DMS53 treated with DMSO at 0.1 percent for 48 hours (cell line): ENCODE measurements around the gene PRDM5.

ENCODE experiments used
- DNase-seq: peaks from one replicate; lab custom pipeline; 2025; ENCODE audit not compliant: unreplicated experiment; lab: John Stamatoyannopoulos, UW

The PRDM5 gene

DNA sequence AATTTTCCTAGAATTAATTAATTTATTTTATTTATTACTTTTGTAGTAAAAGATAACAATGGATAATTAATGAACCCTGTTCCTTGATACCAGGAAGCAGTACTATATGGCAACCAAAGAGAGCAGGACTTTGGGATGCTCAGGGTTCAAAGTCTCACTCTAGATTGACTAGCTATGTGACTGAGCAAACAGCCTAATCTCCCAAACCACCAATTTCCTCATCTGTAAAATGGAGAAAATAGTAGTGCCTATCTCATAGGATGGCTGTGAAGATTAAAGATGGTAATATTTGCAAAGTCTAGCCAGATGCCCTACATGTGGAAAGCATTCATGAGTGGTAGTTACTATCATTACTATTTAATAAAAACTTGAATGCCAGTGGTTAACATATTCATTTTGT lies 97.6 kb downstream of the PRDM5 start:
- no peak for DNase-seq

DNA sequence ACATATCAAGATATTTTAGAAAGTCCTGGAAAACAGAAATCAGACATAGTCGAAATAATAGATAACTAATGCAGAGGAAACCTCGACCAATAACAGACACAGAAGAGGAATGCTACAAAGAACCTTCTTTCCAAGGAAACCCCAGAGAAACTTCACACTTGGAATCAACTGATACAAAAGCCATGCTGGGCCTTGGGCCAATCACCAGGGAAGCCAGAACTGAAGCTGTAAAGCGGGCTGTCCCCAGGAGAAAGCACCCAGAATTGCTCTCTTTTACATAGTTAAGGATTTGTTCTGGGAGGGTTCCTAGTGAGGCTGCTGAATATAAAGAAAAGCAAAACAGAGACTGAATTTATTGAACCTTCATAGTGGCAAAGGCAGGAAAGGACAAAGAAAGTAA lies 100.5 kb downstream of the PRDM5 start:
- no peak for DNase-seq

DNA sequence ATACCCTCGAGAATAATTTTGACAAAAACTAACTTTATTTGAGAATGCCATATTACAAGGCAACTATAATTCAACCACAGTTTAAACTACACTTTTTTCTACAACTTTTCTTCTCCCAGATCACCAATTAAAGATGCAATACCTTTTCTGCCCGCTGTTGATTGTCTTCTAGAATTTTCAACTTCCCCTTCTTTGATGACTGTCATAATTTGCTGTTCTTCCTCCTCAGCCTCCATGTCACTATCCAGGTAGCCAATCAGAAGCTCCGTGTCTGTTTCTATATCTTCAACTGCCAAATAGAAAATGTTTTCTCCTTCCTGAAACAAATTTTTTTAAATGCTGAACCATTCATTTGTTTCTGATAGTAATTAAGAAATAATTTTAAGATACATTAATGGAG lies 101.5 kb downstream of the PRDM5 start:
- no peak for DNase-seq

DNA sequence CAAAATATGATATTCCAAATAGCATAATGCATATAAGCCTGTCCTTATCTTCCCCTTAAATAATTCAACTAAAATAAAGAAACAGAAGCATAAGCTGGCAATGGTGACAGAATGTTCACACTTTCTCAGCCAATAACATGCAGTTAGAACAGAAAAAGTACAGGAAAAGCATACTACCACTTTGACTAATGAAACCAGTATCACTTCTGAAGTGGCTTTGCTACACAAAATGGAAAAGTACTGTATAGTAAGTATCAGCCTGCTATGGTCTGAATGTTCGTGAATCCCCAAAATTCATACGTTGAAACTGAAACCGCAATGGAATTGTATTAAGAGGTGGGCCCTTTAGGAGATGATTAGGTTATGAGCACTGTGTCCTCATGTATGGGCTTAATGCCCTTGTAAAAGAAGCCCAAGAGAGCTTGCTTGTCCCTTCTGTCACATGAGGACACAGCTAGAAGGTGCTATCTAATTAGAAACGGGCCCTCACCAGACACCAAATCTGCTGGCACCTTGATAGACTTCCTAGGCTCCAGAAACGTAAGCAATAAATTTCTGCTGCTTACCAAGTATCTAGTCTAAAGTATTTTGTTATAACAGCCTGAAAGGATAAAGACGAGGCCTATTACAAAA lies 102.6 kb downstream of the PRDM5 start:
- DNase-seq: no peak

DNA sequence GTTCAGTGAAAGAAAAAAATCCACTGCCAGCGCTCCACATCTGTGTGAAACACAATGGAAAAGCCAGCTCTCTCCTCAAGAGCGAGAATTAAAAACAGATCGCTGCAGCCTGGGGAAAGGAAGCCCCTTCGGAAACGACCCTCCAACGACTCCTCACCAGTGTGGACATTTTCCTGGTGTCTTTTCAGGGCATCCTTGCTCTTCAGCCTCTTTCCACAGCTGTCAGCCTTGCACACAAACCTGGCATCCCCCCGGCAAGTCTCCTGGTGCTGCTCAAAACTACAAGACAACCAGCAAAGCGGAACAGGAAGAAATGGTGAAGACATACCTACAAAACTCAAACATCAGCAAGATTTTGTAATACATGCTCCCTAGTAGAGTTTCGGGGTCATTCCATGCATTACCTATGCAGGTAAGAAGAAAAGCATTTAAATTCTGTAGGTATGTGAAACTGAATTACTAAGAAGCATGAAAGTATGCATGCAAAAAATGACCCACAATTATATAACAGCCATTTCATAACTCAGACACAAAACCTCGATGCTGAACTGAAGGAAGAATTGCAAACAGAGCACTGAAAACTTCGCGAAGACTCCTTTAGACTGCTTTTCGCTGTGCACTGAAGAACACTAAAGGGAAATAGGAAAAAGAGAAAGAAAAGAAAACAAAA lies 106.1 kb downstream of the PRDM5 start:
- DNase-seq: no peak

DNA sequence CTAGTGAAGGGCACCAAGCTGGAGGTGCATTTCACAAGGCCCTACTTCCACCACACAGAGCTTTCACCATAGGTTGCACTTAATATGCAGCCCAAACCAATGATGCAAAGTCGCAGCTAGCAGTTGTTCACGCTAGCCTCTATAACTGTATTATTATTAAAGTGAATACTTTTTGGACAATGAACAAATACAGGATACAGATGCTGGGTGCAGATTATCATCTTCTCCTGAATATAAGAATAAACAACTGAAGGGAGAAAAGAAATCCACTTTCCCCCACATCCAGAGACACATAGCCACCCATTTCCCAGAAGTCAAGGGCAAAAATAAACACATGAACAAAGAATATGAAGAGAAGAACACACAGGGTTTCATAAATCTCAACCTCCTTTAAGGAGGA lies 107.2 kb downstream of the PRDM5 start:
- DNase-seq: no peak

DNA sequence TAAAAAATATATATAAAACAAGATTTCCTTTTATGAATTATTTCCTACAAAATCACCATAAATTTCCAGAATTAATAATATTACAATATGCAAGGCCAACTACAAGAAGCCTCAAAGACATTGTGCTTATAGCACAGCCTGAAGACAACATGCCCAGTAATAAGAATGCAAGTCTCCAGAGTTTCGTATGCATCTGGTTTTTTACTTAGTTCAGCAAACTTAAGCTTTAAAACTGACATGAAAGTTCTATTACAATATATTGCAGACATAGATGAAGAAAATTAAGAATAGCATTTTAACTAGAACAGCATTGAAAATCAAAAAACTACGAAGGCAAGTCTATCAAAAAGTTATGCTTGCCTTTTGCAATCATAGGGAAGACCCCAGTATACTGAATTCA lies 107.6 kb downstream of the PRDM5 start:
- no peak for DNase-seq

DNA sequence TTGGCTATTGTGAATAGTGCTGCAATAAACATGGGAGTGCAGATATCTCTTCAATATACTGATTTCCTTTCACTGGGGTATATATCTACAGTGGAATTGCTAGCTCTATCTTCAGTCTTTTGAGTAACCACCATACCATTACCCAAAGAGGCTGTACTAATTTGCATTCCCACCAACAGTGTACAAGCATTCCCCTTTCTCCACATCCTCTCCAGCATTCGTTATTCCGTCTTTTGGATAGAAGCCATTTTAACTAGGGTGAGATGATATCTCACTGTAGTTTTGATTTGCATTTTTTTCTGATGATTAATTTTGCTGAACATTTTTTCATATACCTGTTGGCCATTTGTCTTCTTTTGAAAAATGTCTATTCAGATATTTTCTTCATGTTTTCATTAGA lies 110.3 kb downstream of the PRDM5 start:
- DNase-seq: no peak

DNA sequence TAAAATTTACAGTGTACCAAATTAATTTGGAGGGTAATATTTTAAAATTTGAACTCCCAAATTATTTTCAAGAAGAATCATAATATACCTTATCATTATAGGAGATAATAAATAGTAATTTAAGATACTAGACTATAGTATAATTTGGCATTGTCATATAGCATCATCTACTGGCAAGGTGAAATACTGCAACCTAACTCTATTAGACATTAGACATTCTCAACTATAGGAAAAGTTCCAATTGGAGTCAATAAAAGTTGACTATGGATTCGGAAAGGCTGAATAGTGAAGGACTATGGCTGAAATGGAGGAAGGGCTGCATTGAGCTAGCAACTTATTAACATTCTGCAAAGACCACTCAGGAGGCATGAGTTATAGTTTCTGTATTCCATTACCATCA lies 113.0 kb downstream of the PRDM5 start:
- DNase-seq: no peak

DNA sequence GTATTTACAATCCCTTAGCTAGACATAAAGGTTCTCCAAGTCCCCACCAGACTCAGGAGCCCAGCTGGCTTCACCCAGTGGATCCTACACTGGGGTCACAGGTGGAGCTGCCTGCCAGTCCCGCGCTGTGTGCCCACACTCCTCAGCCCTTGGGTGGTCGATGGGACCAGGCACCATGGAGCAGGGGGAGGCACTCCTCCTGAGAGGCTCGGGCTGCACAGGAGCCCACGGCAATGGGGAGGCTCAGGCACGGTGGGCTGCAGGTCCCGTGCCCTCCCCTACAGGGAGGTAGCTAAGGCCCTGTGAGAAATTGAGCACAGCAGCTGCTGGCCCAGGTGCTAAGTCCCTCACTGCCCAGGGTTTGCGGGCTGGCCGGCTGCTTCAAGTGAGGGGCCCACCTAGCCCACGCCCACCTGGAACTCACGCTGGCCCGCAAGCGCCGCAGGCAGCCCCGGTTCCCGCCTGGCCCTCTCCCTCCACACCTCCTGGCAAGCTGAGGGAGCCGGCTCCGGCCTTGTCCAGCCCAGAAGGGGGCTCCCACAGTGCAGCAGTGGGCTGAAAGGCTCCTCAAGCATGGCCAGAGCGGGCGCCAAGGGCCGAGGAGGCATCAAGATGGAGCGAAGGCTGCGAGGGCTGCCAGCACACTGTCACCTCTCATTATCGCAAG lies 113.9 kb downstream of the PRDM5 start:
- no peak for DNase-seq

DNA sequence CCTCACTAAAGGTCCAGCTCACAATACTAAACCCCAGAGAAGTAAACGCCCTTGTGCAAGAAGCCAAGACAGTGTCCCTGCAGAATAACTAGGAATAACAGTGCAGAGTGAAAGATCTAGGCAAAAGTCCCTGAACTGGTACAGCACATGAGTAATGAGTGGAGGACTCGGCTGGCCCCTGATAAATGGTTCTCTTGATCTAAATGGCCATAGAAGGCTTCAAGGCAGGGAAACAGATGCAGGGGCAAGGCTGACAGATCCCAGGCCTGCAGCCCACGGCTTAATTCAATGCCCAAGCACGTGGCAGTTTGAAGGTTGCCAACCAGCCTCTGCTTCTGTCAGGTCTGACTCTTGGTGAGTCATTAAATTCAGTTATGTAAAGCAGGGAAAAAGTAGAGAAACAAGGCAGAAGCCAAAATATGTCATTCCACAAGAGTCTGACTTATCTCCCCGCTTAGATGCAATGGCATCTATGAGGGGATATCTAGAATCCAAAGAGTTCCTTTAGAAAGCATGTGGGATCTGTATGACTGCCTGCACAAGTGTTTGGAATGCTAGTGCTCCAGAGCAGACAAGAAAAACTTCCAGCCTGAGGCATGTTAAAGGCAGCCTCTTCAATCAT lies 121.3 kb downstream of the PRDM5 start:
- no peak for DNase-seq

DNA sequence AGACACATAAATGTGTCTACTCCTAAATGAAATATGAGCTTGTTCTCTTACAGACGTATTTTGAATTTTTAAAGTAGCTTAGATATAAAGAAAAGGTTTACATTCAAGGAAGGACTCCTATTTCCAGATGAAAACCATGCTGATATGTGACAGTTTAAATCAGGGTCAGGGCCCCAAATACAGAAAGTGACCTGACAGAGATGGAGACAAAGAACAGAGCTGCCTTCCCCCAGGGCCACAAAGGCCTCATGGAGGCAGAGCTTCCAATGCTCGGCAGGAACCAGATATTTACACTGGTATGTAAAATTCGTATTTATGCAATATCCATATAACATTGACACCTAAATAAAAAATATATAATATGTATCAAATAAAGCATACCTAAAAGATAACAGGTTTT lies 124.0 kb downstream of the PRDM5 start:
- no peak for DNase-seq

DNA sequence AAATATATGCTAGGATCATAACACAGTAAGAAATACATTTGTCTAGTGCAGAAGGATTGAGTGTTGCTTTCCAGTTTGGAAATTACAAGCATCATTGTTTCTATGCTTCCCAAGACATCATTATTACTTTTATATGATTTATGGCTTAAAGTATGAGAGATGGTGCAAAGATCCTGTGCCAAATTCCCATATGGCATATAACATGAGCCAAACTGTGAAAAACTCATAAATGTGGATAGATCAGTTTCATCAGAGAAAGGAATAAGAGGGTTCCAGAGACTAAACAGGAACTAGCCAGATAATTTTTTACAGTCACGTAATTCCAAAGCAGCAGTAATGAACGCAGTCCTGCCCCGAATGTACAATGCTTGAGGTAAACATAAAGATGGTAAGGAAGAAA lies 126.3 kb downstream of the PRDM5 start:
- DNase-seq: no peak

DNA sequence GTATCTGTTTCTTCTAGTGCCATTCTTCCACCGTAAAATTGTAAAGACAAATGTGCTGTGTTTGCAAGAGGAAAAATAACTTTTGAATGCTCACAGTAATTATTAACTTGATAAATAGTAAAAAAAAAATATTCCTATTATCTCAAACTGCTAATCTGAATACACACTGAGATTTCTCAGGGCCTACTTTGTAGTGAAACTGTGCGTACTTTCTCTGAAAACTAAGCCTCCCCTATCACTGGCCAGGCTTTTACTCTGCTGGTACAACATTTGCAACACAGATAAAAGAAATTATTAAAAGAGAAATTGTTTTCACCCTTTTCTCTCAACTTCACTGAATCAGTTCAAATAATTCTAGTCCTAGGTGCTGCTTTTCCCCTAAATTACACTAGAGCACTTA lies 137.3 kb downstream of the PRDM5 start:
- DNase-seq: no peak

DNA sequence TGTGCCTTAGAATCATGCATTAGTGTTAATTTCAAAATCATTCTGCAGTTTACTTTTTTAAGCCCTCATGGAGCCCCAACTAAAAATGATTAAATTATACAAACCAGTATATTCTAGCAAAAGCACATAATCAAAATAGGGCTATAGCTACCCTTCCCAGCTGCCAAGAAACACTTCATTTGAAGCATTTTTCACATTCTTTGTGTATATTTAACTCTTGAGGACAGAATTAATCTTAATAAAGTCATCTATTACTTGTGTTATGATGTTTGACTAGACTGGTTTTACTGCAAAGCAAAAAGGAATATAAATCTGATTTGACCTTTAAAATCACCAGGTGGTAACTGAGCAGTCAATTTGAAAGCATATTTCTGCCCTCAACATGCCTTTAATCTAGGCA lies 145.1 kb downstream of the PRDM5 start:
- DNase-seq: no peak

DNA sequence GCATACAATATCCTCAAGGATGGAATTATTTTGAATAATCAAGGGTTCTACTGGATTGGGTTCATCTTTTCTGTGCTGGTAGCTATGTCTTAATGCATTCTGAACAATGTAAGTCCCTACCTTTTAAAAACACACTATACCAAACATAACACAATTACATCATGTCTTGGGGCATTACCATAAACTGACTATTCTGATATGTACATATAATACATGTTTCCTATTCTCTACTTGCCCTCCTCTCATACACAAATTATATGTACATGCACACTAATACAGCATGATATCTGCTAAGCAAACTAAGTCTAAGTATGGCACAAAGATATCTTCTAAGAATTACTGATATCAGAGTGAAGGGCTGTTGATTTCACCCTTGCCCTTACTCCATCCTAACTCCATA lies 147.1 kb downstream of the PRDM5 start:
- no peak for DNase-seq

DNA sequence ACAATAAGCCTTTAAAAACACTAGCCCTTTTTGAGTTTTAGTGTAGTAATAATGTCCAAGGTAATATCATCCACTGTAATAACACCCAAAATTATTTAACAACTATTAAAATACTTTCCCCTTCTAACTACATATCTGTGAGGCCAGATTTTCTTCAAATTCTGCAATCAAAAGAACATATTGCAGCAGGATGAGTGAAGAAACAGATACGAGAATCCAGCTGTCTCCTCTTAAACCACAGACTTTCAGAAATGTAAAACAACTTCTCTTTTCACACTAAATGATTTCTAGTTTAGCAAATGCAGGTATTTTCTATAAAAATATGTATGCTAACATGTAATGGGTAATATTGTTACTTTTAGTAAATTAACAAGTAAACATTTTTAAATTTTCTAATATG lies 148.9 kb downstream of the PRDM5 start:
- no peak for DNase-seq

DNA sequence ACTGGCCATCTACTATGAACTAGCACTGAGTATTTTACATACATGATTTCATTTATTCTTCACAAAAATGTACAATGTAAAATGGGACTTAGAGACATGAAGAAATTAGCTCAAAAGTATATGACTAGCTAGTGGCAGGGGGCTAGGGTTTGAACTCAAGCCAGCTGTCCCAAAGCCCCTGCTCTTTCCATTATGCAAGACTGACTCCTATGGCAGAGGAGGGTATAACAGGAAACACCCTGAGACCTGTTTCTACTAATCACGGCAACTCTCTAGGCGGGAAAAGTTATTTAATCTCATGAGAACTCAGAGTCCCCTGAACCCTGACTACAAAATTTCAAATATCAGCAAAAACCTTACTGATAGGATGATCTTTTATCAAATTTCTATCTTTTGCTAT lies 150.6 kb downstream of the PRDM5 start:
- DNase-seq: no peak

DNA sequence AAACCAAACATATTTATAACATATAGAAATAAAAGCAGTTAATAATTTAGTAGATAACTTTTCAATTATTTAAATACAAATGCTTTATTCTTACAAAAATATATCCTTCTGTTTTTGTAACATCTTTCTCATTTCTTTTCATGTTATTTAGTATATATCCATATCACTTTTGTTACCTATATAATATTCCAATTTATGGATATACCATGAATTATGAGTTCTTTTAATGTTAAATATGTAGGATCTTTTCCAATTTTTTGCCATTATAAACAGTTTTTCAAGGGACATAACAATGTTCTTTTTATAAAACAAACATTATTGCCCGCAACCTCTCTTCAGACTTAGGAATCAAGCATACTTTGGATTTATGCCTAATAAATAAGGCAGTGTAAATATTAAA lies 151.6 kb downstream of the PRDM5 start:
- no peak for DNase-seq

DNA sequence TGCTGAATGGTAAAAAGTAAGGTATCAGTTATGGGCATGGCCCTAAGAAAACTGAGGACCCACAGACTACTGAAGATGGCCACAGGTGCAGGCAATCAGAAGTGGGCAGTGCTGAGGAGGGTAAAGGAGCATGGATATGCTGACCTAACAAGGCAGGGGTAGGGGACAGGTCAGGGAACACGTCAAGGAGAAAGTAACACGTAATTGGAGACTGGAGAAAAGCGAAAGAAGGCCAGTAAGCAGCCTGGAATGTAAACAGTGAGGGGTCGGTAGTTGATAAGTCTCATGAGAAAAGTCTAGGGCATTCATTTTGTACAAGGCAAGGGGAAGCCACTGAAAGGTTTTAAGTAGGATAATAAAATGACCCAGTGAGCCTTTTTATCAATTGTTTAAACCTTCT lies 153.3 kb downstream of the PRDM5 start:
- DNase-seq: no peak

DNA sequence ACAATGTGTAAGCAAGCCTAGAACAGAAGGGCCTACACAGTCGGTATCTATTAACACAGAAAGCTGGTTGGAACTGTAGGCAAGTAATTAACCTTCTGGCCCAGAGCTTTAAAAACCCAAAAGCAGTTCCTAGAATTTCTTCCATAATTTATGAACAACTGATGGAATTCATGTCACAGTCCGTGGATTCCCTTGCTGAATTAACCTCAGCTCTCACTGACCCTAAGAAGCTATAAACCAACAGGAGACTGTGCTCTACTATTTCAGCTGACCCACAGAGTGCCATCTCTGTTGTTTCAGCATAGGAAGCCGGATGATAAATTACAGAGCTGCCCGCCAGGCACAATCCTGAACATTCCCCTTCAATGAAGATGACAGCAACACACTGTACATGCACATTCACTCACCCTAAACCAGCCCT lies 157.3 kb downstream of the PRDM5 start:
- no peak for DNase-seq

DNA sequence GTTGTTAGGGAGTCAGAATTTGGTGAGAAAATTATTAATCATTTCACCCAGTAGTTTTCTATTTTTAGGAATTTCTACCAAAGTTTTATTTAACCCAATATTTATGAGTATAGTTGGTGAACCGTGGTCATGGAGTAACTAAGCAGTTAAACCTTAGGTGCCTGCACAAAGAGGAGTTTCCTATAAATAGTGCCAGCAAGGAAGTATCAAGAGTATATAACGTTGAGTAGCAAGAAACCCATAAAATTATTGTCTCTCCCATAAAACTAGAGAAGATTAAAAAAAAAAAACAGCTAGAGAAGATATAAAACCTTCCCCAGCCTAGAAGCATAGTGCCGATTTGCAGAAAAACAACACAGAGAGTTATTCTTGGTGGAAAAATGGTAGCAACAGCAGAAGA lies 158.9 kb downstream of the PRDM5 start:
- no peak for DNase-seq
